IMR-90 (cell line): ENCODE data around the gene LYRM2.

ENCODE experiments used
- BHLHE40 ChIP-seq: fragments of 150-350 bp; IDR thresholded peaks from 2 replicates; pipeline ENCODE4 v1.6.1; 2016; ENCODE audit warnings: mild to moderate bottlenecking, low read depth, low read length
- CEBPB ChIP-seq: IDR thresholded peaks from 2 replicates; pipeline ENCODE4 v1.6.1; 2012; ENCODE audit warnings: low read depth, low read length, improper control_type of control experiment
- CHD1 ChIP-seq: IDR thresholded peaks from 2 replicates; pipeline ENCODE4 v1.6.1; 2012; ENCODE audit warnings: low read depth, low read length, improper control_type of control experiment
- CTCF ChIP-seq: conservative IDR thresholded peaks from 2 replicates; pipeline ENCODE4 v1.5.1; 2012; ENCODE audit warnings: mild to moderate bottlenecking, low read depth, low read length, improper control_type of control experiment
- ELK1 ChIP-seq: fragments of 150-350 bp; IDR thresholded peaks from 2 replicates; pipeline ENCODE4 v1.6.1; 2016; ENCODE audit warnings: low read depth, mild to moderate bottlenecking, low read length, moderate library complexity, borderline replicate concordance
- POLR2A ChIP-seq: IDR thresholded peaks from 2 replicates; pipeline ENCODE4 v1.6.1; 2012; ENCODE audit warnings: mild to moderate bottlenecking, low read depth, low read length
- RAD21 ChIP-seq: IDR thresholded peaks from 2 replicates; pipeline ENCODE4 v1.6.1; 2012; ENCODE audit warnings: low read length, improper control_type of control experiment
- RCOR1 ChIP-seq: IDR thresholded peaks from 2 replicates; pipeline ENCODE4 v1.6.1; 2012; ENCODE audit warnings: mild to moderate bottlenecking, low read length, improper control_type of control experiment; ENCODE audit not compliant: insufficient replicate concordance
- SMC3 ChIP-seq: fragments of 150-350 bp; IDR thresholded peaks from 2 replicates; pipeline ENCODE4 v1.6.1; 2016; ENCODE audit warnings: low read depth, mild to moderate bottlenecking, antibody characterized with exemption, low read length, moderate library complexity

- TF ChIP-seq CTCF (no peak), POLR2A (no peak), CEBPB (no peak), ELK1 (no peak), RAD21 (no peak), CHD1 (no peak), BHLHE40 (no peak), SMC3 (no peak), RCOR1 (no peak)
Observed at GRCh38 chr6:89554106-89554505, 84.4 kb downstream of the LYRM2 start.
